B cell (primary cell): ENCODE measurements around the gene PA2G4. TPM values are rescaled to one million over a fixed set of nuclear protein-coding genes. Genes with fewer than 3 reads are reported as not detected.
A peak's percentile ranks its signal among the peaks of the same experiment; 100 is the strongest.

Source experiments
- ATAC-seq: fragments of 200-7000 bp; cut with Tn5 transposase; one replicate; pipeline ENCODE4 v1.10.0; 2021; ENCODE audit warnings: low read depth, mild to moderate bottlenecking, moderate number of reproducible peaks, moderate library complexity
- CTCF ChIA-PET: fragments of 350-600 bp; sonication (Branson Sonifier 250); formaldehyde crosslinking; loops from one replicate; lab custom pipeline; 2021; ENCODE audit warnings: antibody characterized with exemption, inconsistent platforms; lab: Charles Lee
- POLR2A ChIA-PET: fragments of 350-600 bp; sonication (Branson Sonifier 250); formaldehyde crosslinking; loops from one replicate; lab custom pipeline; 2021; ENCODE audit warnings: antibody characterized with exemption; lab: Charles Lee
- DNase-seq: peaks from one replicate; pipeline ENCODE4 v3.0.0; 2013
- H2AFZ ChIP-seq: 2 replicates; pipeline ENCODE4 v1.6.1; 2012; ENCODE audit warnings: mild to moderate bottlenecking, low read depth, low read length; ENCODE audit not compliant: insufficient read depth, poor library complexity, severe bottlenecking
- H3K27ac ChIP-seq, 2 donors: 1 replicate in 1 of 2; 2 replicates in 1 of 2; pipeline ENCODE4 v1.5.1; 2012 to 2013; ENCODE audit warnings: low read length in 2 of 2, mild to moderate bottlenecking in 2 of 2, moderate library complexity in 1 of 2
- H3K27me3 ChIP-seq, 4 experiments: fragments of 200-600 bp in 1 of 4; sonication (generic) in 1 of 4; replicated peaks in 1 of 4; 1 replicate in 2 of 4; 2 replicates in 2 of 4; pipeline versions ENCODE4 v1.6.1 to v1.7.0; 2013 to 2016; ENCODE audit warnings: low read length in 3 of 4, mild to moderate bottlenecking in 2 of 4, mixed read lengths in 1 of 4, moderate library complexity in 1 of 4; ENCODE audit not compliant: insufficient read depth in 4 of 4, control insufficient read depth in 3 of 4; ENCODE audit errors: control extremely low read depth in 1 of 4
- H3K36me3 ChIP-seq, 2 experiments: replicated peaks in 1 of 2; 1 replicate in 1 of 2; 2 replicates in 1 of 2; pipeline versions ENCODE4 v1.6.1 to v1.7.1; 2013; ENCODE audit warnings: low read length in 1 of 2; ENCODE audit not compliant: insufficient read depth in 2 of 2, control insufficient read depth in 1 of 2; ENCODE audit errors: control extremely low read depth in 1 of 2, extremely low read depth in 1 of 2
- H3K4me1 ChIP-seq, 2 donors: fragments of 200-600 bp in 1 of 2; sonication (generic) in 1 of 2; 1 replicate in 1 of 2; 2 replicates in 1 of 2; pipeline versions ENCODE4 v1.5.1 to v1.6.1; 2013 to 2017; ENCODE audit warnings: low read length in 2 of 2; ENCODE audit not compliant: control insufficient read depth in 2 of 2, insufficient read depth in 2 of 2
- H3K4me2 ChIP-seq: replicated peaks from 2 replicates; pipeline ENCODE3; 2012; ENCODE audit warnings: mild to moderate bottlenecking, low read depth, low read length; ENCODE audit not compliant: poor library complexity, severe bottlenecking
- H3K4me3 ChIP-seq, 5 experiments: fragments of 200-600 bp in 1 of 5; sonication (generic) in 1 of 5; 1 replicate in 3 of 5; 2 replicates in 2 of 5; pipeline versions ENCODE4 v1.5.1 to v1.7.0; 2011 to 2016; ENCODE audit warnings: low read length in 4 of 5, mild to moderate bottlenecking in 4 of 5, low read depth in 2 of 5, control low read depth in 1 of 5, moderate library complexity in 1 of 5; ENCODE audit not compliant: insufficient read depth in 1 of 5; ENCODE audit errors: control extremely low read depth in 1 of 5, extremely low read depth in 1 of 5
- H3K79me2 ChIP-seq: fragments of 200-600 bp; sonication (generic); one replicate; pipeline ENCODE4 v1.6.0; 2016; ENCODE audit warnings: low read length; ENCODE audit not compliant: control insufficient read depth, insufficient read depth
- H3K9ac ChIP-seq: fragments of 200-600 bp; sonication (generic); 2 replicates; pipeline ENCODE4 v1.6.1; 2017; ENCODE audit warnings: mild to moderate bottlenecking, low read length, moderate library complexity
- H3K9me3 ChIP-seq, 3 donors: one replicate each; pipeline versions ENCODE4 v1.6.1 to v1.7.1; 2013; ENCODE audit warnings: low read length in 2 of 3; ENCODE audit not compliant: control insufficient read depth in 2 of 3, insufficient read depth in 1 of 3; ENCODE audit errors: control extremely low read depth in 1 of 3
- H4K20me1 ChIP-seq: 2 replicates; pipeline ENCODE4 v1.6.0; 2012; ENCODE audit warnings: mild to moderate bottlenecking, low read length; ENCODE audit not compliant: insufficient read depth, control insufficient read depth, poor library complexity, severe bottlenecking
- H3K27ac Mint-ChIP-seq: one replicate; pipeline ENCODE4 v1.8.0; 2021; ENCODE audit warnings: mixed read lengths
- H3K27me3 Mint-ChIP-seq: one replicate; pipeline ENCODE4 v1.8.0; 2021; ENCODE audit warnings: mixed read lengths
- H3K4me1 Mint-ChIP-seq: one replicate; pipeline ENCODE4 v1.8.0; 2021; ENCODE audit warnings: mixed read lengths
- H3K4me3 Mint-ChIP-seq: one replicate; pipeline ENCODE4 v1.8.0; 2021; ENCODE audit warnings: mixed read lengths
- H3K9me3 Mint-ChIP-seq: one replicate; pipeline ENCODE4 v1.8.0; 2022; ENCODE audit warnings: mixed read lengths; ENCODE audit not compliant: insufficient read depth
- CTCF ChIP-seq: fragments of 200-600 bp; IDR thresholded peaks from one replicate; pipeline ENCODE4 v1.8.0; 2022; ENCODE audit warnings: antibody characterized with exemption, mild to moderate bottlenecking
- EZH2 ChIP-seq: IDR thresholded peaks from 2 replicates; pipeline ENCODE4 v1.6.1; 2012; ENCODE audit warnings: borderline replicate concordance, low read depth, mild to moderate bottlenecking, moderate library complexity, low read length; ENCODE audit not compliant: insufficient read depth, poor library complexity, severe bottlenecking
- WGBS: methylation state at CpG from one replicate; pipeline ENCODE4 v1.1.5; 2013; ENCODE audit warnings: missing lambda C conversion rate; ENCODE audit not compliant: insufficient coverage; 5-methylcytosine and 5-hydroxymethylcytosine counted together
- intact Hi-C: fragments of 100-400 bp; cut with micrococcal nuclease; formaldehyde crosslinking; loops from one replicate; pipeline ENCODE4 v1.10.0; 2022
- polyA plus RNA-seq: library from polyadenylated mRNA; depleted of rRNA; stranded (reverse); fragments of >200 nt; gene quantifications from 2 replicates; pipeline ENCODE4 v1.2.3, GENCODE V29; 2012
- total RNA-seq, 2 donors: library from RNA; stranded (reverse); fragments of 120-200 nt in 1 of 2; gene quantifications; 1 replicate in 1 of 2; 2 replicates in 1 of 2; pipeline versions ENCODE4 v1.2.3 to v1.2.4, GENCODE V29; 2013 to 2022

PA2G4 gene
- total and polyA plus RNA-seq, 2 donors (not counting 1 experiment from before 2014, with no cell fraction given): 56.7 to 77.3 TPM

DNA sequence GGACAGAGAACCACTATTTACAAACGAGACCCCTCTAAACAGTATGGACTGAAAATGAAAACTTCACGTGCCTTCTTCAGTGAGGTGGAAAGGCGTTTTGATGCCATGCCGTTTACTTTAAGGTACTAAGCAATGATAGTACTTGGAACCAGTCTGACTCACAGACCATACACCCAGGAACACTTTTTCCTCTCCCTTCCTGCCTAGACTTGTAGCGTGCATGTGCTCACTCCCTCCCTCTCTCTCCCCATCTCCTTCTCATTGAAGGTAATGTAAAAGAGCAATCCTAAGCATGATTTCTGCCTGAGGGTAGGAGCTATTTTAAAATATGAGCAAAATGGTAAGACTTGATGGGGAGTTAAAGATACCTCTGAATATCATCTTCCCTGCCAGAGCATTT is 6.2 kb downstream of the PA2G4 start:
- Histone ChIP-seq H3K27ac (no peak overlapping the region), H3K79me2 (peaks cover 15% of the 10 kb centered on the region), H2AFZ (no peak overlapping the region), H3K36me3 (peaks cover 0 to 65% of the 10 kb centered on the region in 2 experiments), H3K4me1 (peaks cover 7 to 11% of the 10 kb centered on the region in 2 donors), H3K9me3 (no peaks in the 10 kb centered on the region), H3K27me3 (no peaks in the 10 kb centered on the region), H3K4me3 (no peak overlapping the region), H4K20me1 (no peaks in the 10 kb centered on the region), H3K4me2 (no peak overlapping the region), H3K9ac (no peak overlapping the region)
- intact Hi-C loops: no loop called here
- TF ChIP-seq CTCF (no peak), EZH2 (no peak)
- no peak for ATAC-seq
- no peaks in the 10 kb centered on the region for H3K27me3 Mint-ChIP-seq
- 94% methylated on average over 3 of the region's 5 CpGs for WGBS
- H3K4me3 Mint-ChIP-seq: no peak overlapping the region
- H3K27ac Mint-ChIP-seq: no peak overlapping the region
- POLR2A ChIA-PET: interaction anchor here (0.6 kb wide), 1 partner anchor 103 kb away, joined by 3 read pairs; no protein-coding TSS in a partner anchor
- CTCF ChIA-PET: interaction anchor here (1.0 kb wide), 1 partner anchor 9 kb away, joined by 5 read pairs; no protein-coding TSS in a partner anchor
- H3K9me3 Mint-ChIP-seq: no peaks in the 10 kb centered on the region
- DNase-seq: no peak
- peaks cover 14% of the 10 kb centered on the region for H3K4me1 Mint-ChIP-seq

DNA sequence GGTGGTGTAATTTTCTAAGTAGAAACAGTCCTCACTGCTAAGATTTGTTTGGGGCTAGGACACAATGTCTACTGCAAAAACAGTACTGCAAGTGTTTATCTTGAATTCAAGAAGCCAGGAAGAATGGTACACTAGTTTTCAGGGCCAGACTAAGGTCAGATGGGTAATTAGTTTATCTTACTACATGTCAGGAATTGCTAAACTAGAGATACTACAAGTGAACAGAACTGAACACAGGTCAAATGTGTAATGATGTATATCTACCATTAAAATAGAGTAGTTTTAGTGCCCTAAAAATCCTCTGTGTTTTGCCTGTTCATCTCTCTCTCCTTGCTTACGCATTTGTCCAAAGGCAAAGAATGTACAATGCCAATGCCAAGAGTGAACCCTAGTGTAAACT is 9.7 kb downstream of the PA2G4 start:
- Histone ChIP-seq H3K4me2 (no peak overlapping the region), H3K9ac (no peak overlapping the region), H3K4me1 (peaks cover 9 to 22% of the 10 kb centered on the region in 2 donors), H3K4me3 (no peak overlapping the region), H4K20me1 (no peaks in the 10 kb centered on the region), H2AFZ (no peak overlapping the region), H3K9me3 (no peaks in the 10 kb centered on the region), H3K36me3 (peaks cover 0 to 47% of the 10 kb centered on the region in 2 experiments), H3K27ac (no peak overlapping the region), H3K79me2 (peaks cover 9% of the 10 kb centered on the region), H3K27me3 (no peaks in the 10 kb centered on the region)
- peak overlapping the region; percentile 45 for H3K4me3 Mint-ChIP-seq
- H3K27ac Mint-ChIP-seq: peak overlapping the region; percentile 61
- H3K9me3 Mint-ChIP-seq: no peaks in the 10 kb centered on the region
- ChIA-PET POLR2A (no interaction called here), CTCF (interaction anchor here (0.7 kb wide), 1 partner anchor 825 kb away, joined by 3 read pairs; no protein-coding TSS in a partner anchor)
- no peaks in the 10 kb centered on the region for H3K27me3 Mint-ChIP-seq
- no peak for ATAC-seq
- no peak for DNase-seq
- no CpG with 5 or more reads among the region's 1 CpG for WGBS
- intact Hi-C loops: no loop called here
- TF ChIP-seq CTCF (no peak), EZH2 (no peak)
- peaks cover 25% of the 10 kb centered on the region for H3K4me1 Mint-ChIP-seq
